GM18507 (cell line): ENCODE results near the gene FGD5.

Experiments
- DNase-seq: peaks from one replicate; pipeline ENCODE4 v3.0.0; 2011; ENCODE audit warnings: low read depth; ENCODE audit not compliant: insufficient read length; ENCODE audit errors: extremely low spot score
- FAIRE-seq: peaks from 2 replicates; lab custom pipeline; 2011; peaks lifted over from hg19 to GRCh38; lab: Jason Lieb, UNC

FGD5 gene

GRCh38 chr3:14946739-14947099 is 128.0 kb downstream of the FGD5 start:
- FAIRE-seq (no peak), DNase-seq (no peak)

- DNase-seq: peak; percentile 74
Measured at GRCh38 chr3:14947100-14947885, 128.5 kb downstream of the FGD5 start, which contains the start of gene NR2C2. Gene NR2C2 (plus strand): TSS chr3:14947583. CDS start chr3:15003915, 56,332 bp downstream.

GRCh38 chr3:14947886-14948608 is 129.3 kb downstream of the FGD5 start:
- FAIRE-seq (peak; percentile 89), DNase-seq (peak; percentile 98)

More at GRCh38 chr3:14947100-14947885, 128.5 kb downstream of the FGD5 start, which contains the start of gene NR2C2:
- peak; percentile 88 for FAIRE-seq

GRCh38 chr3:14948609-14949038 is 129.9 kb downstream of the FGD5 start:
- FAIRE-seq: peak; percentile 5
- no peak for DNase-seq

- DNase-seq: no peak
- FAIRE-seq: no peak
Measured at GRCh38 chr3:14949126-14949525, 130.4 kb downstream of the FGD5 start.

GRCh38 chr3:14950274-14950673 is 131.5 kb downstream of the FGD5 start:
- FAIRE-seq (no peak), DNase-seq (no peak)

GRCh38 chr3:14957153-14957552 is 138.4 kb downstream of the FGD5 start:
- DNase-seq (no peak), FAIRE-seq (no peak)

- FAIRE-seq: peak; percentile 83
Measured at GRCh38 chr3:14957925-14958324, 139.2 kb downstream of the FGD5 start.

GRCh38 chr3:14959359-14959943 is 140.7 kb downstream of the FGD5 start:
- peak; percentile 76 for FAIRE-seq

More at GRCh38 chr3:14957925-14958324, 139.2 kb downstream of the FGD5 start:
- no peak for DNase-seq

GRCh38 chr3:14962762-14963161 is 144.0 kb downstream of the FGD5 start:
- no peak for FAIRE-seq

More at GRCh38 chr3:14959359-14959943, 140.7 kb downstream of the FGD5 start:
- no peak for DNase-seq

GRCh38 chr3:14967285-14967684 is 148.5 kb downstream of the FGD5 start:
- peak; percentile 15 for FAIRE-seq
- DNase-seq: no peak

More at GRCh38 chr3:14962762-14963161, 144.0 kb downstream of the FGD5 start:
- no peak for DNase-seq

GRCh38 chr3:14969671-14970070 is 150.9 kb downstream of the FGD5 start:
- FAIRE-seq: no peak
- no peak for DNase-seq

GRCh38 chr3:14976317-14976716 is 157.6 kb downstream of the FGD5 start:
- FAIRE-seq (no peak), DNase-seq (no peak)

- FAIRE-seq (peak; percentile 62), DNase-seq (no peak)
Measured at GRCh38 chr3:14980689-14981088, 161.9 kb downstream of the FGD5 start.
